ENCODE measurements around the gene UPF3B. TPM values are rescaled to one million over a fixed set of nuclear protein-coding genes. Genes with fewer than 3 reads are reported as not detected.
"Not testable (repeated sequence)": the region's sequence is repeated elsewhere in the genome, so short reads cannot be mapped to it uniquely, and the experiment has no call there.

UPF3B gene
- 6.6 and 11.6 TPM in 2 replicates for total RNA-seq (2014; rRNA removed; shearing (Covaris generic))
- polyA plus RNA-seq (2014; cell fraction: nucleus; rRNA removed), result 9.8 TPM in 2 replicates

DNA sequence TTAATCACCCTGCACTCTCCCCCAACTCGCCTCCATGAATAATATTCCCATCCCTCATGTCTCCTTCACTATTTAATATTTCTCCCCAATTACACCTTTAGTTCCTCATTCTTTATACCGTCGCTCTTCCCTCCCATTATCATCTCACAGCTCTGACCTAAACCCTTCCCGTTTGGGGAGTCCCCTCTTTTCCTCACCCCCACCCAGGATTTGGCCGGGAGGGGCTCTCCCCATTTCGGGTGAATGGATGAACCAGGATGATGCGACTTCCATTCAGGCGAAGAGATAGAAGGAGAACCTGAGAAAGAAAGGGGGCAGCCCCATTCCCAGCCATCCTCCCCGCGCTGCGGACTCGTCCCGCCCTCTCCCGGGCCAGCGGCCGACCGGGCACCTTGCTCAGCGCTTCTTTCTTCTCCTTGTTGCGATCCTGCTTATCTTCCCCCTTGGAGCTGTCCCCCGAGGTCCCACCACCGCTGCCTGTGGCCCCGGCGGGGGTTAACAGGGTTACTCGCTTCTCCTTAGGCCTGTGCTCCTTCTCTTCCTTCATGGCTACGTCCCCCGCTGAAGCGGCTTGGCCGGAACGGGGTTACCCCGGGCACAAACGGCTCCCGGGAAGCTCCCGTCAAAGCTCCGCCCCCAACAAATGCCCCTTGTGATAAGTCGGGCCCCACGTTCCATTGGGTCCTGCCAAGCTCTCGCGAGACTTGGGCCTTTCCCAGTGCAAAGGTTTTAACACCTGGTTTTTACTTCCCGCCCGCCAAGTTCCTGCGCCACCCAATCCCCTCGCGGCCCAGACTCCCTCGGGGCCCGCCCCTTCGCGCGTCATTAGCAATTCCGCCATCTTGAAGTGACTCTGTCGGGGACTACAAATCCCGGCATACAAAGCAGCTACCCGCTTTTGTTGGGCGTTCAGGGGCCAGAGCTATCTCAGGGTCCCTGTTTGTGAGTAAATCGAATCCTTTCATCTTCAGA lies at the start of gene UPF3B:
Gene UPF3B, minus strand, starts transcription at position 582 of the 972 bp plus-strand sequence. Its CDS starts 35 bp downstream, at position 547.
- peak; percentile 99 for DNase-seq (ENCODE audit: extremely low read depth, low read depth)

GRCh38 chrX:119900976-119901375 lies 48.2 kb upstream of the UPF3B start:
- DNase-seq (ENCODE audit: extremely low read depth, low read depth), result no peak

DNA sequence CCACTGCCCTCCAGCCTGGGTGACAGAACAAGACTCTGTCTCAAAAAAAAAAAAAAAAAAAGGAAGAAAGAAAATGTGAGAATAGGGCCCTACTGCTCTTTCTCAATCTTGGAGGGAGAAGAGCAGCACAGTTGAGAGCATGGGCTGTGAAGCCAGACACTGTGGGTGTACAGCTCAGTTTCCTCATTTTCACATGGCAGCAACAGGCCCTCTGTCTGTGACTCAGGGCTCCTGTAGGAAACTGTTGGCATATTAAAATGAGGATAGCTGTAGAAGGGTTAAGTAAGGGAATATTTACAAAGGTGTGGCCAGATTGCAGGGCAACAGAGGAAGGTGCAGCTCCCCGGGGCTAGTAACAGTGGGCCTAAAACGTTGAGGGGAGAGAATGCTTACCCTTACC lies 46.4 kb upstream of the UPF3B start:
- DNase-seq (ENCODE audit: extremely low read depth, low read depth), result no peak

DNA sequence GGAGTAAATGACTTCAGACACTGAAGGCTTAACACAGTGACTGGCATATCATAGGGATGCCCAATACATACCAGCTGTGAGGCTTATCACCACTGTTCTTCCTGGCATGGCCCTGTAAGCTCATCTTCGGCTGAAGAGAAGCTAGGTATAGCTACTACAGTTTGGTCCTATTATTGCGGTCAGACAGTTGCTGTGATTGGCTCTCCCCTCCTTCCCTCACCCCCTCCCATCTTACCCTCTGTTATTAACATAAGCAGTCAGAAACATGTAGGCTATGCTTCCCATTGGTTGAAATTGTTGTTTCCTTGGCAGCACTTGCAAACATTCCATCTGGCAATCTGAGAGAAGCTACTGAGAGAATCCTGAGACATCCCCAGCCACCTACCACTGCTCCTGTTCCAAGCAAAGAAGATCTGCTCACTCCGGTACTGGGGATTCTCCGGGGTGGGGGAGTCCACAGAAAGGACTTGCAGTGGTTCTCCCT lies 43.1 kb upstream of the UPF3B start, which contains the start of gene AKAP14:
Gene AKAP14, plus strand, starts transcription at position 51 of the 484 bp plus-strand sequence. CDS start 7,331 bp downstream, outside the sequence.
- DNase-seq (ENCODE audit: extremely low read depth, low read depth), result no peak

GRCh38 chrX:119891961-119892692 lies 39.4 kb upstream of the UPF3B start:
- DNase-seq (ENCODE audit: extremely low read depth, low read depth), result not testable (repeated sequence)

DNA sequence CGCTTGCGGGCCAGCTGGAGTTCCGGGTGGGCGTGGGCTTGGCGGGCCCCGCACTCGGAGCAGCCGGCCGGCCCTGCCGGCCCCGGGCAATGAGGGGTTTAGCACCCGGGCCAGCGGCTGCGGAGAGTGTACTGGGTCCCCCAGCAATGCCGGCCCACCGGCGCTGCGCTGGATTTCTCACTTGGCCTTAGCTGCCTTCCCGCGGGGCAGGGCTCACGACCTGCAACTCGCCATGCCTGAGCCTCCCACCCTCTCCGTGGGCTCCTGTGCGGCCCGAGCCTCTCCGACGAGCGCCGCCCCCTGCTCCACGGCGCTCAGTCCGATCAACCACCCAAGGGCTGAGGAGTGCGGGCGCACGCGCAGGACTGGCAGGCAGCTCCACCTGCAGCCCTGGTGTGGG lies 37.9 kb upstream of the UPF3B start:
- DNase-seq (ENCODE audit: extremely low read depth, low read depth), result not testable (repeated sequence)

DNA sequence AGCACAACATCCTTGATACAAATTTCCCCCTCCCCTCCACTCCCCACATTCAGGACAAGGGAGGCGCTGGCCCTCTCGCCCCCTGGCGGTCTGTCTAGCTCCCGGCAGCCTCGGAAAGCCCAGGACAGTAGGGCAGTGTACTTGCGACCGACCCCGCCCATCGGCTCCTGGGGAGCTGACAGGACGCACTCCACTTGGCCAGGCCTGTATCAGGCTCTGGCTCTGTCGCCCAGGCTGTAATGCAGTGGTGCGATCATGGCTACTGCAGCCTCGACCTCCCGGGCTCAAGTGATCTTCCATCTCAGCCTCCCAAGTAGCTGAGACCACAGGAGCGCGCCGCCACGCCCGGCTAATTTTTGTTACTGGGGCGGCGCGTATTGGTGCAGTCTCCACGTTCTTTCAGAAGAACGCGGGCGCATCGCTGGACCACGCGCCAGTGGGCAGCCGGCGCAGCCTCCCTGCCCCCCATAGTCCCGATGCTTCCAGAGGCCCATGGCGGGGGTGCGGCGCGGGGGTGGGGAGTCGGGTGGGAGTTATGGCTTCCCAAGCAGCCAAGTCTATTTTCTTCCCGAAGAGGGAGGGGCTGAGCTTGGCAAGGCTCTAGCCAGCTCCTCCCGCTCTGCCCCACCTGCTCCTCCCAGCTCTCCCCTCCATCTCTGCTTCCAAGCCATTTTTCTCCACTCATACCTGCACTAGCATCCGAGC lies 35.1 kb upstream of the UPF3B start:
- DNase-seq (ENCODE audit: extremely low read depth, low read depth), result peak; percentile 64

DNA sequence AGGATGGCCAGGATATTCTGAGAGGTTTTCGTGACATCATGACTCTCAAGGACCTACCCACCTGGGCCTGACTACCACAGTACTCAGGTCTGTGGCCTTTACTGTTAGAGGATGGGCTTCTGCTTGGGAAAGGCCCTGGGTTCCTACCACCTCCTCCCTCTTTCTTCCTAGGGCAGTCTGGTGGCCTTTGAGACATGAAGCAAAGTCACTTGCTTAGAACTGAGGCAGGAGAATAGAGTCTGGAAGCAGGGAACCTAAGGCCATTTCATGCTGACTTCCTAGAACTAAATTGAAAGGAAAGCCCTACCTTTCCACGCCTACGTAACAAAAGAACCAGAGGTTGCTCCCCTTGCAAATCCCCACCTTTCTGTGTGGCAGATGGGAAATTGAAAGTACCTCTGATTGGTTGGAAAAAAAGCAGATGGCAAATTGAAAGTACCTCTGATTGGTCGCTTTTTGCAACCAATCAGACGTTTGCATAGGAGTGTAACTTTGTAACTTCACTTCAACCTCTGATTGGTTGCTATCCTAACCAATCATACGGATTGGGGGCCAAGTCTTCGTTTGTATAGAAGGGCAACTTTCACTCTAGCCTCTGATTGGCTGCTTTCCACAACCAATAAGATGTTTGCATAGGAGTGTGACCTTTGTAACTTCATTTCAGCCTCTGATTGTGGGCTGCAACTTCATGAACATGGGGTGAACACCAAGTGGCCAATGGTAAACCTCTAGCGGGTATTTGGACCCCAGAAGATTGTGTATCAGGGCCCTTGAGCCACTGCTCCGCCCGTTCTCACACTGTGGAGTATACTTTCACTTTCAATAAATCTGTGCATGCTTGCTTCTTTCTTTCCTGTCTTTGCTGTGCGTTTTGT lies 33.0 kb upstream of the UPF3B start:
- peak; percentile 68 for DNase-seq (ENCODE audit: extremely low read depth, low read depth)

DNA sequence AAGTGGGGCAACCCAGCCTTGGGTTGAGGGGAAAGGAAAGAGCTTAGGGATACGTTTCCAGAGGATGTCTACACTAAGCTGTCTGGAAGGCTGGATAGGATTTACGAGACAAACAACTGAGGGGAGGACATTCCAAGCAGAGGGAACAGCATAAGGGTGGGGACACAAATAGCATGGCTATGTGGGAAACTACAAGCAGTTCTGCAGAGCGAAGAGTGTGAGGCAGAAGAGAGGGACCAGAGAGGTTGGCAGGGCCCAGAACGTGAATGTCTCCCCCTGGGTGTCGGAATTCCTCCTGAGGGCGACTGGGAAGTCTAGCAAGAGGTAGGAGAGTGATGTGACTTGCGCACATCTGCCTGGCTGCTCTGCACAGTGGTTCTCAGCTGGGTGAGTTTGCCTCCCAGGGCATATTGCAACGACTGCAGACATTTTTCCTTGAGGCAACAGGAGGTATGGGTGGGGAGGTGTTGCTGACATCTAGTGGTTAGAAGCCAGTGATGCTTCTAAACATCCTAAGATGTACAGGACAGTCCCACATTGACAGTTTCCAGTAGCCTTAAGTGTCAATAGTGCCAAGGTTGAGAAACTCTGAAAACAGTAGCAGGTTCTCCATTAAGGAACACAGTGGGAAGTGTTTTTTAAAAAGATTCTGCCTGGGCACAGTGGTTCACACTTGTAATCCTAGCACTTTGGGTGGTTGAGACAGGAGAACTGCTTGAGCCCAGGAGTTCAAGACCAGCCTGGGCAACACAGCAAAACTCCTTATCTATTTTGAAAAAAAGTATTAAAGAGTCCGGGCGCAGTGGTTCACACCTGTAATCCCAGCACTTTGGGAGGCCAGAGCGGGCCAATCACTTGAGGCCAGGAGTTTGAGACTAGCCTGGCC lies 28.0 kb upstream of the UPF3B start:
- DNase-seq (ENCODE audit: extremely low read depth, low read depth), result peak; percentile 58

- DNase-seq (ENCODE audit: extremely low read depth, low read depth), result no peak
Observed at GRCh38 chrX:119880076-119880475, 27.3 kb upstream of the UPF3B start.

- DNase-seq (ENCODE audit: extremely low read depth, low read depth), result no peak
Observed at GRCh38 chrX:119878740-119879139, 26.0 kb upstream of the UPF3B start.

GRCh38 chrX:119871599-119872395 lies 19.0 kb upstream of the UPF3B start, which contains the start of the genes NDUFA1 and RNF113A:
Gene NDUFA1, plus strand, starts transcription at chrX:119871832. Its CDS starts 80 bp downstream, at chrX:119871912.
Gene RNF113A, minus strand, starts transcription at chrX:119871733. Its CDS starts 120 bp downstream, at chrX:119871613.
- peak; percentile 87 for DNase-seq (ENCODE audit: extremely low read depth, low read depth)

DNA sequence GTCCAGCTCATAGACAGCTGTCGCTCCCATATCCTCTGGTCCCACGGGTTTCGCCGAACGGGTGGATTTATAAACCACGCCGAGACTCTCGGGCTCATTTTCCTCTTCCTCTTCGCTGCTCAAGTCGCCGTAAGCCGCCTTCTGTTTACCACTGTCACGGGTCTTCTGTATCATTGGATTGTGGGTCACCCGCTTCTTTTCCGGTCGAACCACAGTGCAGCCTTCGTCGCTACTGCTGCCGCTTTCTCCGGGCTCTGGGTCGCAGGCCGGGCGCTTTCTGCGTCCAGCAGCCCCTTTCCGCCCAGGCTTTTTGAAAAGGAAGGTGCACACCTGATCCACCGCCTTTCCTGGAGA lies 18.5 kb upstream of the UPF3B start:
- no peak for DNase-seq (ENCODE audit: extremely low read depth, low read depth)

DNA sequence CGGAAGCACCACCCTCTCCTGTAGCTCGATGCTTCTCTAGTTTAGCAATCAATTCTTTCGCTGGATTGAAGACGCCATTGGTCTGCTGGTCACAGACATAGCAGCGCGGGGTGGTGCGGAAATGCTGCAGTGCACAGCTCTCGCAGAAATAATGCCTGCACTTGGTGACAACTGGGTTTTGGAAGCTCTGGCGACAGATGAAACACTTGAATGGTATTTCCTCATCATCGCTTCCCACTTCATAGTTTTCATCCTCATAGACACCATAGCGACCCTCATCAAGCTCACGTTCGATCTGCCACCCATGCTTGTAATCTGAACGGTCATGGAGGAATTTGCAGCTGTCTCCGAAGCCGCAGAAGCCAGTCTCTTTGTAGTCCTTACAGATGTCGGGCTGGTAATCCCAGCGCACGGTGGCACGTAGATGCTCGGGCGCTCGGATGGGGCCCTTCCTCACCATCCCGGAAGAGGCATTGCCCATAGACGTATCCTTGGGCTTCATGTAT lies 17.9 kb upstream of the UPF3B start:
- no peak for DNase-seq (ENCODE audit: extremely low read depth, low read depth)

DNA sequence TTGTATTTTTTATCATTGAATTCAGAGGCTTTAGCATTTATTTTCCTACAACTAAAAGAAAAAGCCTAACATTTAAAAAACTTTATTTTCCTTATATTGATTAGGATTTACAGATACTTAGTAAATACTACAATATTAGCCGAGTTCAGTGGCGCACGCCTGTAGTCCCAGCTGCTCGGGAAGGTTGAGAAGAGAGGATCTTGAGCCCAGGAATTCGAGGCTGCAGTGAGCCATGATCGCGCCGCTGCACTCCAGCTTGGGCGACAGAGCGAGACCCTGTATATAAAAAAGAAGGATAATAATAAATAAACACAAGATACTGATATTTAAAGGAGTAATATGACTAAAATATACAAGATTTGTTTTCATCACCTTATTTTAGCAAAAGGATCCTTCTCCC lies 681 bp upstream of the UPF3B start:
- no peak for DNase-seq (ENCODE audit: extremely low read depth, low read depth)

GRCh38 chrX:119833905-119834304 lies 18.9 kb downstream of the UPF3B start:
- DNase-seq (ENCODE audit: extremely low read depth, low read depth), result no peak

- DNase-seq (ENCODE audit: extremely low read depth, low read depth), result no peak
Observed at GRCh38 chrX:119828446-119828845, 24.3 kb downstream of the UPF3B start.

All from NCI-H460 (cell line).